SJSA1 (cell line): ENCODE data around the gene OR1F1. TPM values are rescaled to one million over a fixed set of nuclear protein-coding genes. Genes with fewer than 3 reads are reported as not detected.

Experiments used
- DNase-seq, 2 experiments: peaks; one replicate each; pipeline ENCODE4 v3.0.0-alpha.2; 2015 to 2020; ENCODE audit warnings: low spot score in 2 of 2, low read depth in 1 of 2
- H3K27ac ChIP-seq: fragments of 250-450 bp; sonication (Bioruptor Pico); 2 replicates; pipeline ENCODE4 v1.5.1; 2020; ENCODE audit warnings: mild to moderate bottlenecking, moderate library complexity
- H3K27me3 ChIP-seq: fragments of 250-450 bp; sonication (Bioruptor Pico); replicated peaks from 2 replicates; pipeline ENCODE4 v1.5.1; 2020; ENCODE audit warnings: mild to moderate bottlenecking, moderate library complexity
- H3K36me3 ChIP-seq: fragments of 250-450 bp; sonication (Bioruptor Pico); 2 replicates; pipeline ENCODE4 v1.5.1; 2020; ENCODE audit warnings: mild to moderate bottlenecking
- H3K4me1 ChIP-seq: fragments of 250-450 bp; sonication (Bioruptor Pico); replicated peaks from 2 replicates; pipeline ENCODE4 v1.6.1; 2021; ENCODE audit warnings: mild to moderate bottlenecking
- H3K4me3 ChIP-seq: fragments of 250-450 bp; sonication (Bioruptor Pico); 2 replicates; pipeline ENCODE4 v1.5.1; 2020; ENCODE audit warnings: mild to moderate bottlenecking
- H3K9me3 ChIP-seq: fragments of 250-450 bp; sonication (Bioruptor Pico); replicated peaks from 2 replicates; pipeline ENCODE4 v1.5.1; 2020; ENCODE audit warnings: mild to moderate bottlenecking
- total RNA-seq: library from RNA; depleted of rRNA; stranded (reverse); fragments of >200 nt; shearing (Covaris generic); gene quantifications from 2 replicates; pipeline ENCODE4 v1.2.3, GENCODE V29; 2014

Gene OR1F1
- total RNA-seq, 1 experiment from 2014 or later: not detected

DNA sequence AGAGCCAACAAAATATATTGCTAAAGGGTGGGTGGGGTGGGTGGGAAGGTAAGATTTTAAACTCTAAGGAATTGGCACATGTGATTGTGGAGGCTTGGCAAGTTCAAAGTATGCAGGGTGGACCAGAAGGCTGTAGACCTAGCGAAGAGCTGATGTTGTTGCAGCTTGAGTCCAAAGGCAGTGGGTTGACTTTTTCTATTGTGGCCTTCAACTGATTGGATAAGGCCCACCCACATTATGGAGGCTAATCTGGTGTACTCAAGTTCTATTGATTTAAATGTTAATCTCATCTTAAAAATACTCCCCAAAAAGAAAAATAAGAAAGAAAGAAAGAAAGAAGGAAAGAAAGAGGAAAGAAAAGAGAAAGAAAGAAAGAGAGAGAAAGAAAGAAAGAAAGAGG lies 24.6 kb downstream of the OR1F1 start:
- DNase-seq: no peak
- no peak overlapping the region for H3K4me3 ChIP-seq
- H3K27ac ChIP-seq: no peak overlapping the region
- no peaks in the 10 kb centered on the region for H3K36me3 ChIP-seq
- H3K4me1 ChIP-seq: no peaks in the 10 kb centered on the region
- H3K9me3 ChIP-seq: peaks cover under 1% of the 10 kb centered on the region; the same call in 1 of the 2 replicates
- no peaks in the 10 kb centered on the region for H3K27me3 ChIP-seq

DNA sequence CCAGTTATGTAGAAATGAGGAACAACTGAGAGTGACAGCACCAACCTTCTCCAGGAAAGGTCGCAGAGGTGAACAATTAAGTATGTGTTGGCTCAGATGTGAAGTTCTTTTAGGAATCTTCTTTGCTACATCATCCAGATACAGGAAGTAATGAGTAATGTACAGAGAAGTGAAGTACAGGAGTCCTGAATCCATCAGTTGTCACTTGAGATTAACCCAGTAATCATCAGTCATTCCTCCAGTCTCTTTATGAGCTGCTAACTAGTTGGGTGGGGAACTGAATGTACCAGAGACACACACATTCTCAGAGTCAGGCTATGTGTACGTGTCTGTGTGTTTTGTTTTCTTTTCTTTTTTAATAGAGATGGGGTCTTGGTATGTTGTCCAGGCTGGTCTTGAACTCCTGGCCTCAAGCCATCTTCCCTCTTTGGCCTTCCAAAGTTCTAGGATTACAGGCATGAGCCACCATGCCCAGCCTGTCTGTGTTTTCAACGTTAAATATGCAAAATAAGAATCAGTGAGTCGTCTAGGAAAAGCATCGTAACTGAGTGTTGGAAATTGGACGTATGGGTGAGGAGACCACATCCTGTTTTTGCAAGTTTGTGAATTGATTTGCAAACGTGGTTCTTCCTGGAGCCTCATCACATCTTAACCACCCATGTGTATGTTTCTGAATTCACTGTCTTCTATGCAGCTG lies 27.0 kb downstream of the OR1F1 start:
- H3K27me3 ChIP-seq: no peaks in the 10 kb centered on the region
- no peak overlapping the region for H3K4me3 ChIP-seq
- H3K36me3 ChIP-seq: no peaks in the 10 kb centered on the region
- DNase-seq: no peak
- no peak overlapping the region for H3K27ac ChIP-seq
- no peaks in the 10 kb centered on the region for H3K4me1 ChIP-seq
- 0 out of 2 replicates have a peak, but pooled peaks cover 2% of the 10 kb centered on the region for H3K9me3 ChIP-seq

DNA sequence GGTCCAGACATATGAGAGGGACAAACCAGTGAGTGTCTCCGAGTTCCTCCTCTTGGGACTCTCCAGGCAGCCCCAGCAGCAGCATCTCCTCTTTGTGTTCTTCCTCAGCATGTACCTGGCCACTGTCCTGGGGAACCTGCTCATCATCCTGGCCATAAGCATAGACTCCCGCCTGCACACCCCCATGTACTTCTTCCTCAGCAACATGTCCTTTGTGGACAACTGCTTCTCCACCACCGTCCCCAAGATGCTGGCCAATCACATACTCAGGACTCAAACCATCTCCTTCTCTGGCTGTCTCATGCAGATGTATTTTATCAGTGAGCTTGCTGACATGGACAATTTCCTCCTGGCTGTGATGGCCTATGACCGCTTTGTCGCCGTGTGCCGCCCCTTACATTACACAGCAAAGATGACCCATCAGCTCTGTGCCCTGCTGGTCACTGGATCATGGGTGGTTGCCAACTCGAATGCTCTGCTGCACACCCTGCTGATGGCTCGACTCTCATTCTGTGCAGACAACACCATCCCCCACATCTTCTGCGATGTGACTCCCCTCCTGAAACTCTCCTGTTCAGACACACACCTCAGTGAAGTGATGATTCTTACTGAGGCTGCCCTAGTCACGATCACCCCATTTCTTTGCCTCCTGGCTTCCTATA lies 27.7 kb downstream of the OR1F1 start:
- DNase-seq: no peak
- Histone ChIP-seq H3K9me3 (0 out of 2 replicates have a peak, but pooled peaks cover 2% of the 10 kb centered on the region), H3K4me1 (no peaks in the 10 kb centered on the region), H3K27ac (no peak overlapping the region), H3K36me3 (no peaks in the 10 kb centered on the region), H3K4me3 (no peak overlapping the region), H3K27me3 (no peaks in the 10 kb centered on the region)

DNA sequence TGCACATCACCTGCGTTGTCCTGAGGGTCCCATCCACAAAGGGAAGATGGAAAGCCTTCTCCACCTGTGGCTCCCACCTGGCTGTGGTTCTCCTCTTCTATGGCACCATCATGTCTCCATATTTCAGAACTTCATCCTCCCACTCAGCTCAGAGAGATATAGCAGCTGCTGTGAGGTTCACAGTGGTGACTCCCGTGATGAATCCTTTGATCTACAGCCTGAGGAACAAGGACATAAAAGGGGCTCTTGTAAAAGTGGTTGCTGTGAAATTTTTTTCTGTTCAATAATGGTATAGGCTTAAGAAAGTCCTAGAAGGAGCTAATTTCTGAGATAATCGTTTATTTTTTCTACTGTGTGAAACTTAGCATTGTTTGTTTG lies 28.2 kb downstream of the OR1F1 start:
- H3K9me3 ChIP-seq: peaks cover 6% of the 10 kb centered on the region; the same call in 1 of the 2 replicates
- DNase-seq: no peak
- H3K27ac ChIP-seq: no peak overlapping the region
- H3K36me3 ChIP-seq: no peaks in the 10 kb centered on the region
- H3K4me3 ChIP-seq: no peak overlapping the region
- no peaks in the 10 kb centered on the region for H3K27me3 ChIP-seq
- H3K4me1 ChIP-seq: no peaks in the 10 kb centered on the region

DNA sequence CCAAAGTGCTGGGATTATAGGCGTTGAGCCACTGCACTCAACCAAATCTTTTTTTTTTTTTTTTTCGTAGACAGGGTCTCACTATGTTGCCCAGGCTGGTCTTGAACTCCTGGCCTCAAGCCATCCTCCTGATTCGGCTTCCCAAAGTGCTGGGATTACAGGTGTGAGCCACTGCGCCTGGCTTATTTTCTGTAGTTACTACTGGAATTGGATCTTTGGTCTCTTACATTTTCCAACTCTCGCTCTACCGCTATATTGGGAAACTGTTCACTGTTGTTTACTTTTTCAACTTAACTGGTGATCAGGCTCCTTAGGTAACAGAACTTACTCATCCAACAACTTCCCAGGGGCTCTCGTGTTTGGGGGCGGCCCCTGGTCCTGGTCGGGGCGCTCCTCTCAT lies 32.8 kb downstream of the OR1F1 start:
- Histone ChIP-seq H3K27me3 (no peaks in the 10 kb centered on the region), H3K4me3 (no peak overlapping the region), H3K9me3 (peaks cover 42% of the 10 kb centered on the region), H3K27ac (no peak overlapping the region), H3K4me1 (no peaks in the 10 kb centered on the region), H3K36me3 (peaks cover 33% of the 10 kb centered on the region)
- DNase-seq: no peak

DNA sequence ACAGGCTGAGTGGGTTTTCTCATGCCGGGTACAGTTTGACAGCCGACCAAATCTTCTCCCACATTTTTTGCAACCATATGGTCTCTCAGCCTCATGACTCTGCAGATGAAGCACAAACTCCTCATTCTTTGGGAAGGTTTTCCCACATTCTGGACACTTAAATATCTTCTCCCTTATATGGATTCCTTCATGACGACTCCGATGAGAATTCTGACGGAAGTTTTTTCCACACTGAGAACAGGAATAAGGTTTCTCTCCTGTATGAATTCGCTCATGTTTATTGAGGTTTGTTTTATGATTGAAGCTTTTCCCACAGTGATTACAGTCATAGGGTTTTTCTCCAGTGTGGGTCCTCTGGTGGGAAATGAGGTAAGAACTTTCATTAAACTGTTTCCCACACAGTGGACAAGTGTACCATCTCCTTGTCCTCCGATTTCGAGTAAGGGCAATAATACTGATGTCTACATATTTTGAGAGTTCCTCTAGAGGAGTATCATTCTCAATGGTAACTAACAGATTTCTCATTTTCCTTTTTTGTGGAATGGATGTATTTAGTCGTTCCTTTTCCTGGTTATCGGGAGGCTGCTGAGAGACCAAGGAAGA lies 36.0 kb downstream of the OR1F1 start:
- no peaks in the 10 kb centered on the region for H3K27me3 ChIP-seq
- H3K27ac ChIP-seq: no peak overlapping the region
- no peaks in the 10 kb centered on the region for H3K4me1 ChIP-seq
- DNase-seq: peak in 1 of 2 experiments; percentile 20
- H3K9me3 ChIP-seq: peaks cover 49% of the 10 kb centered on the region
- peaks cover 61% of the 10 kb centered on the region for H3K36me3 ChIP-seq
- H3K4me3 ChIP-seq: no peak overlapping the region

DNA sequence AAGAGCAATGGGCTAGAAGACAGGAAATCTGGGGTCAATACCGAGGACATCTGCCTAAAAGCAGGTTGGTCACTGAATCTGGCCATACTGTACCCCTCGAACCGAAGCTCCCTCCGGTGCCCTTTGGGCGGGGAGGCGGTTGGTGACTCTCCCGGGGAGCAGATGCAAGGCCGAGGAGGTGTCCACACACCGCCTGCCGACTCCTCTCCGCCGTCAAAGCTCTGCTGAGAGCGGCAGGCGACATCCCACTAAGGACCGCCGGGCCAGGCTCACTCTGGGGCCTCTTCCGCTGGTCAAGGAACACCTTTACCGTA lies 46.5 kb downstream of the OR1F1 start:
- DNase-seq: no peak
- no peaks in the 10 kb centered on the region for H3K27me3 ChIP-seq
- 0 out of 2 replicates have a peak, but pooled peaks cover 3% of the 10 kb centered on the region for H3K9me3 ChIP-seq
- H3K36me3 ChIP-seq: peaks cover 49% of the 10 kb centered on the region
- H3K4me1 ChIP-seq: peaks cover 9% of the 10 kb centered on the region
- H3K4me3 ChIP-seq: peak overlapping the region; percentile 59
- H3K27ac ChIP-seq: peak overlapping the region; percentile 75

DNA sequence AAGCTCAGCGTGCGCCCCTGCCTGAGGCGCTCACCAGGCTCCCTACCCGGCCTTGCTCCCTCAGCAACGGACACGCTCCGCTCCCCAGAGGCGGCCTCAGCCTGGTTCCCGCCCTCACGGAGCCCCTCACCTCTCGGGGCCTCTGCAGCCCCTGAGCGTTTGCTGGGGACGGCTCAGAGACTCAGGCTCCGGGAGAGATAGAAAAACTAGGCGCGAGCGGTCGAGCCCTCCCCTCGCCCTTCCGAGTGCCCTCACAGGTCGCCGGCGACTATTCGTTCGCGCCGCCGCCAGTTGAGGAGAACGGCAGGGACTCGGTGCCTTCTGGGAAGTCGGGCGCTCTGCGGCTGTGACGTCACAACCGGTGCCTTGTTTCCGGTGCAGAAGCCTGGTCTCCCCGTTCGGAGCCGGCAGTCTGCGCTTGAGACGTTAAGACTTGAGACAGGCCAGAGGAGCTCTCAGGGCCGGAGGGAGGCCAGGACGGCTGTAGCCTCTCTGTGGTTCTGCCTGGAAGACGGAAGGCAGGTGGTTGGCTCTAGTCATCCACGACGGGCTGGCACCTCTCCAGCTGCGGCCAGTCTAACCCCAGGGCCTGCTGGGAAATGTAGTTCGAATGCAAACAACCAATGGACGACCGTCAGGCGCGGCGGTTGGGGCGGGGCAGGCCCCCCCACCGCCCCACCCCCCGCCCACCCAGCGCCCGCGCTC lies 47.0 kb downstream of the OR1F1 start, which contains the start of gene ZNF200:
Gene ZNF200, minus strand, starts transcription at position 302 of the 705 bp plus-strand sequence. CDS start 1,403 bp downstream, outside the sequence.
- Histone ChIP-seq H3K4me3 (peak within 1 kb of the TSS; percentile 59), H3K4me1 (peaks cover 9% of the 10 kb centered on the region), H3K9me3 (0 out of 2 replicates have a peak, but pooled peaks cover 3% of the 10 kb centered on the region), H3K27ac (peak within 1 kb of the TSS; percentile 75), H3K27me3 (no peaks in the 10 kb centered on the region), H3K36me3 (peaks cover 44% of the 10 kb centered on the region)
- peak; percentile 95 to 96 for DNase-seq

DNA sequence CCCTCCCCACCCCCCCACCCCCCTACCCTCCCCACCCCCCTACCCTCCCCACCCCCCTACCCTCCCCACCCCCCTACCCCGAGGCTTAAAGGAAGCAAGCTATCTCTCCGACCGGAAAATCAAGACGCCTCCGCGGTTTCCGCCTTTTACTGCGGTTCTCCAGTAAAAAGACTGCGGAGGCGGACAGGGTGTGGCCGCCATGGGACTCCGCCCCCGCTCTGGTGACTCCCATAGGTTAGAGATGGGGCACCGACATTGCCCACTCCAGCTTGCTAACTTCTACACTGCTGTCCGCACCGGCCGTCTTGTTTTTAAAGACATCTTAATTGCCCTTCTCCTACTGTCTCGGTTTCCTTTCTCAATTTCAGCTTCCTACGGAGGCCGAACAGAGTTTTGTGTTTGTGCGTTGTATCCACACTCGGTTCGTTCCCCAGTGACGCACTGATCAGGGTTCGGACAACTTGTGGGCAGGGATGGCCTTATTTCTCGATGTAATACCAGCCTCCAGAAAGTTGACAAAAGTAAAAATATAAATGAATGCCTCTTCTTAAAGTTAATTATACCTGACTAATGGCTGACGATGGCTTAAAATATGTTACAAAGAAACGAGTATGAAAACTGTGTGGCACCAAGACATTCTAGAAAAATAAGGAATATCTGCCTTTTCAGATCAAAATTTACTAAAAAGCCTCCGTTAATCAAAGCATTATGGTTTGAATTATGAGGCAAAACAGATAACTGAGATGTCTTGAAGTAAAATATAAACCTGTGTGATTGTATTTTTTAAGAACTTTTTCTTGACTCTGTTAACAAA lies 48.1 kb downstream of the OR1F1 start:
- Histone ChIP-seq H3K27me3 (no peaks in the 10 kb centered on the region), H3K36me3 (peaks cover 33% of the 10 kb centered on the region), H3K9me3 (0 out of 2 replicates have a peak, but pooled peaks cover 3% of the 10 kb centered on the region), H3K27ac (no peak overlapping the region), H3K4me3 (no peak overlapping the region), H3K4me1 (peaks cover 9% of the 10 kb centered on the region)
- DNase-seq: no peak

DNA sequence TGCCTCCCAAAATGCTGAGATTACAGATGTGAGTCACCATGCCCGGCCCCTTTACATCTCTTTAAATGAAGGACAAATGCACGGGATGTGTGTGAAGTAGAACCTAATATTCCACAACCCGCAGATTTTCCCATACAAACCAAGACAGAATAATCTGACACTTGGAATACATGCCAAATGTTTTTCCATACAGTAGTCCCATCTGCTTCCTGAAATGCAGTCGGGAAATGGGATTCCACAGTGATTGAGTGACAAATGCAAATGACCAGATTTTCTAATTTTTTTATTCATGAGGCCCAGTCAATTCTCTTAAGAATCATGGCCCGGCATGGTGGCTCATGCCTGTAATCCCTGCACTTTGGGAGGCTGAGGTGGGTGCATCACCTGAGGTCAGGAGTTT lies 53.8 kb downstream of the OR1F1 start:
- no peaks in the 10 kb centered on the region; the same call in 1 of the 2 replicates for H3K9me3 ChIP-seq
- no peaks in the 10 kb centered on the region for H3K4me1 ChIP-seq
- H3K4me3 ChIP-seq: no peak overlapping the region
- no peaks in the 10 kb centered on the region for H3K36me3 ChIP-seq
- no peak for DNase-seq
- H3K27ac ChIP-seq: no peak overlapping the region
- H3K27me3 ChIP-seq: no peaks in the 10 kb centered on the region

DNA sequence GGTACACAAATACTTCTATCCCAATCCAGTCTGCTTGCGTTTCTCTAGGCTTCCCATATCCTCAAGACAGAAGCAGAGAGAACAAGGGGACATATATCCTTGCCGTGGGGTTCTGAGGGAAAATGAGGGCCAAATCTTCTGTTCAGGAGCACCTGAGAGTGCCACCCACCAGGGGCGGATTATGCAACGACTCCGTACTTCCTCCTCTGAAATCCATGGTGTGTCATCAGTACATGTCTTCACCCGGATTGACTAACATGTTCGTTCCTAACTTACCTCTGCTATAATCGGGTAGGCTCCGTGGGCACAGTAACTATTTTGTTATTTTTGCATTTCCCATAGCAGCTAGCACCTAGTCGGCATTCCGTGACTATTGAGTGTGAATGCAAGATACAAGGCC lies 54.7 kb downstream of the OR1F1 start:
- Histone ChIP-seq H3K36me3 (no peaks in the 10 kb centered on the region), H3K4me1 (no peaks in the 10 kb centered on the region), H3K27me3 (no peaks in the 10 kb centered on the region), H3K27ac (no peak overlapping the region), H3K4me3 (no peak overlapping the region), H3K9me3 (no peaks in the 10 kb centered on the region; the same call in 1 of the 2 replicates)
- no peak for DNase-seq

DNA sequence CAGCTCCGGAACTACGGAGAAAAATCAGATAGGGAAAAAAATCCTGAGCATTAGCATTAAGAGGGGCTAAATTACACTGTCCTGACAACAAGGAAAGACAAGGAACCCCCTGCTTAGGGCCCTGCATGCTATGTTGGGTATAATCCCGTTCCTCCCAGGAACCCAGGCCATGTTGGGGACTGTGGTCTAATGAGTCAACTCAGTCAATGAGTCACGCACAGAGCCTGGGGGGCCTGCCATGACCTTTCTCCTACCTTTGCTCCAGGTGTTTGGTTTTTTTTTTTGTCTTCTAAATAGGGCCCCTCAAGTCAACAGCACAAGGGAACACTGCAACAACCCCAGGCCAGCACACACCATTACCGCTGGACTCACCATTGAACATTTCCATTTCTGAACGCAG lies 55.9 kb downstream of the OR1F1 start:
- H3K27ac ChIP-seq: no peak overlapping the region
- no peaks in the 10 kb centered on the region for H3K4me1 ChIP-seq
- no peak for DNase-seq
- H3K27me3 ChIP-seq: no peaks in the 10 kb centered on the region
- no peaks in the 10 kb centered on the region; the same call in 1 of the 2 replicates for H3K9me3 ChIP-seq
- H3K36me3 ChIP-seq: no peaks in the 10 kb centered on the region
- H3K4me3 ChIP-seq: no peak overlapping the region

DNA sequence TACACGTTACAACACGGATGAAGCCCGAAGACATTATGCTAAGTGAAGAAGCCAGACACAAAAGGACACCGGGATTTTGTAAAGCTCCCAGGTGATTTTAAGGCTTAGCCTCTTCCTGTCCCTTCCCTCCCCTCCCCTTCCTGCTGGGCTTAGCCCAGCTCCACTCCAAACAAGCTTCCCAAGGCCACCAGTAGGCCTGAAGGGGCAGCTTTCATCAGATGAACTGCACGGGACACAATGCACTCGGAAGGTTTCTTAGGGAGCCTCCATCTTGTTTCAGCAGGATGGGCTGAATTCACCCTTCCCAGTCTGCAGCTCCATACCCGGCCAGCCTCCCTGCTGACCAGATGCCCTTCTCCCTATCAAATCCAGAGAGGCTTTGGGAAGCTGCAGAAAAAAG lies 58.0 kb downstream of the OR1F1 start:
- DNase-seq: no peak
- Histone ChIP-seq H3K9me3 (no peaks in the 10 kb centered on the region; the same call in 1 of the 2 replicates), H3K27ac (no peak overlapping the region), H3K36me3 (no peaks in the 10 kb centered on the region), H3K4me3 (no peak overlapping the region), H3K27me3 (no peaks in the 10 kb centered on the region), H3K4me1 (no peaks in the 10 kb centered on the region)
